CD4-positive, alpha-beta T cell (primary cell): ENCODE data around the gene LRTM1. TPM values are rescaled to one million over a fixed set of nuclear protein-coding genes. Genes with fewer than 3 reads are reported as not detected.

Source experiments
- ATAC-seq: fragments of 200-7000 bp; cut with Tn5 transposase; one replicate; pipeline ENCODE4 v1.10.0; 2022; ENCODE audit warnings: mild to moderate bottlenecking; ENCODE audit not compliant: poor library complexity
- CTCF ChIA-PET: fragments of 350-600 bp; sonication (Branson Sonifier 250); formaldehyde crosslinking; loops from one replicate; lab custom pipeline; 2021; ENCODE audit warnings: antibody characterized with exemption, inconsistent platforms; lab: Charles Lee
- POLR2A ChIA-PET: fragments of 350-600 bp; sonication (Branson Sonifier 250); formaldehyde crosslinking; loops from one replicate; lab custom pipeline; 2021; ENCODE audit warnings: antibody characterized with exemption, inconsistent platforms; lab: Charles Lee
- DNase-seq, 14 experiments: peaks; one replicate each; pipeline ENCODE4 v3.0.0-alpha.2; 2013 to 2020; ENCODE audit warnings: mixed read lengths in 2 of 14
- H3K27ac ChIP-seq, 2 donors: one replicate each; pipeline versions ENCODE4 v1.5.1 to v1.7.0; 2013; ENCODE audit warnings: low read length in 2 of 2, low read depth in 1 of 2, mild to moderate bottlenecking in 1 of 2
- H3K27me3 ChIP-seq, 2 experiments: 1 replicate in 1 of 2; 2 replicates in 1 of 2; pipeline versions ENCODE4 v1.6.1 to v1.7.0; 2013; ENCODE audit warnings: low read length in 2 of 2, control low read depth in 1 of 2, mild to moderate bottlenecking in 1 of 2, moderate library complexity in 1 of 2; ENCODE audit not compliant: insufficient read depth in 2 of 2, control insufficient read depth in 1 of 2
- H3K36me3 ChIP-seq: one replicate; pipeline ENCODE4 v1.6.1; 2013; ENCODE audit warnings: low read length, control low read depth; ENCODE audit not compliant: insufficient read depth
- H3K4me1 ChIP-seq: one replicate; pipeline ENCODE4 v1.6.1; 2013; ENCODE audit warnings: low read length, control low read depth; ENCODE audit not compliant: insufficient read depth
- H3K4me3 ChIP-seq: one replicate; pipeline ENCODE4 v1.5.1; 2013; ENCODE audit warnings: mild to moderate bottlenecking, low read length, moderate library complexity
- H3K9me3 ChIP-seq, 2 experiments: 1 replicate in 1 of 2; 2 replicates in 1 of 2; pipeline versions ENCODE4 v1.6.1 to v1.7.0; 2013; ENCODE audit warnings: low read length in 2 of 2, mild to moderate bottlenecking in 2 of 2, control low read depth in 1 of 2, moderate library complexity in 1 of 2; ENCODE audit not compliant: control insufficient read depth in 1 of 2, insufficient read depth in 1 of 2
- H3K27ac Mint-ChIP-seq: one replicate; pipeline ENCODE4 v1.8.0; 2020; ENCODE audit warnings: mixed read lengths
- H3K27me3 Mint-ChIP-seq: one replicate; pipeline ENCODE4 v1.8.0; 2021; ENCODE audit warnings: mixed read lengths
- H3K36me3 Mint-ChIP-seq: one replicate; pipeline ENCODE4 v1.8.0; 2021; ENCODE audit warnings: low read depth, mixed read lengths
- H3K4me1 Mint-ChIP-seq: one replicate; pipeline ENCODE4 v1.8.0; 2021; ENCODE audit warnings: low read depth, mixed read lengths
- H3K4me3 Mint-ChIP-seq: one replicate; pipeline ENCODE4 v1.8.0; 2020; ENCODE audit warnings: mild to moderate bottlenecking, mixed read lengths
- H3K9me3 Mint-ChIP-seq: one replicate; pipeline ENCODE4 v1.8.0; 2020; ENCODE audit warnings: mixed read lengths
- intact Hi-C, 2 experiments: fragments of 100-400 bp; cut with DNase I in 1 of 2; cut with micrococcal nuclease in 1 of 2; formaldehyde crosslinking; loops; one replicate each; pipeline versions ENCODE4 v1.15.1 to v1.9.0; 2023 to 2025; cut with DNase I, micrococcal nuclease
- total RNA-seq, 174 experiments: library from RNA in 2 of 174; stranded (reverse) in 2 of 174; gene quantifications; one replicate each; pipeline ENCODE4 v1.2.3 and lab custom pipeline; 2021 to 2026
- TF ChIP-seq, protein P1 (sequence below): fragments of 200-600 bp; IDR thresholded peaks from one replicate; pipeline ENCODE4 v1.8.0; 2022; ENCODE audit warnings: antibody characterized with exemption, mild to moderate bottlenecking

The LRTM1 gene
- total RNA-seq, 2 experiments from 2014 or later, result not detected

- H3K4me1 Mint-ChIP-seq, result no peaks in the 10 kb centered on the region
- DNase-seq (no peak), ATAC-seq (no peak)
- H3K4me1 ChIP-seq, result no peaks in the 10 kb centered on the region
- H3K27ac Mint-ChIP-seq, result no peak overlapping the region
- no peaks in the 10 kb centered on the region for H3K27me3 ChIP-seq
- TF ChIP-seq, protein P1, sequence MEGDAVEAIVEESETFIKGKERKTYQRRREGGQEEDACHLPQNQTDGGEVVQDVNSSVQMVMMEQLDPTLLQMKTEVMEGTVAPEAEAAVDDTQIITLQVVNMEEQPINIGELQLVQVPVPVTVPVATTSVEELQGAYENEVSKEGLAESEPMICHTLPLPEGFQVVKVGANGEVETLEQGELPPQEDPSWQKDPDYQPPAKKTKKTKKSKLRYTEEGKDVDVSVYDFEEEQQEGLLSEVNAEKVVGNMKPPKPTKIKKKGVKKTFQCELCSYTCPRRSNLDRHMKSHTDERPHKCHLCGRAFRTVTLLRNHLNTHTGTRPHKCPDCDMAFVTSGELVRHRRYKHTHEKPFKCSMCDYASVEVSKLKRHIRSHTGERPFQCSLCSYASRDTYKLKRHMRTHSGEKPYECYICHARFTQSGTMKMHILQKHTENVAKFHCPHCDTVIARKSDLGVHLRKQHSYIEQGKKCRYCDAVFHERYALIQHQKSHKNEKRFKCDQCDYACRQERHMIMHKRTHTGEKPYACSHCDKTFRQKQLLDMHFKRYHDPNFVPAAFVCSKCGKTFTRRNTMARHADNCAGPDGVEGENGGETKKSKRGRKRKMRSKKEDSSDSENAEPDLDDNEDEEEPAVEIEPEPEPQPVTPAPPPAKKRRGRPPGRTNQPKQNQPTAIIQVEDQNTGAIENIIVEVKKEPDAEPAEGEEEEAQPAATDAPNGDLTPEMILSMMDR, result no peak
- ChIA-PET CTCF (no interaction called here), POLR2A (no interaction called here)
- H3K4me3 Mint-ChIP-seq, result no peak overlapping the region
- no peak overlapping the region for H3K4me3 ChIP-seq
- H3K27ac ChIP-seq, result no peak overlapping the region
- peaks cover 3% of the 10 kb centered on the region for H3K9me3 Mint-ChIP-seq
- H3K9me3 ChIP-seq, result no peaks in the 10 kb centered on the region
- no peaks in the 10 kb centered on the region for H3K36me3 ChIP-seq
- no peaks in the 10 kb centered on the region for H3K27me3 Mint-ChIP-seq
- intact Hi-C loops, result no loop called here
- no peaks in the 10 kb centered on the region for H3K36me3 Mint-ChIP-seq
Measured at GRCh38 chr3:54906763-54907162, 21.1 kb downstream of the LRTM1 start.

- no peaks in the 10 kb centered on the region for H3K9me3 ChIP-seq
- H3K27ac ChIP-seq, result no peak overlapping the region
- H3K4me1 Mint-ChIP-seq, result no peaks in the 10 kb centered on the region
- DNase-seq (no peak), ATAC-seq (no peak)
- no peaks in the 10 kb centered on the region for H3K36me3 ChIP-seq
- no peak overlapping the region for H3K4me3 Mint-ChIP-seq
- TF ChIP-seq, protein P1, result no peak
- ChIA-PET CTCF (no interaction called here), POLR2A (no interaction called here)
- H3K27me3 ChIP-seq, result no peaks in the 10 kb centered on the region
- H3K27me3 Mint-ChIP-seq, result no peaks in the 10 kb centered on the region
- H3K27ac Mint-ChIP-seq, result no peak overlapping the region
- no peaks in the 10 kb centered on the region for H3K9me3 Mint-ChIP-seq
- no peak overlapping the region for H3K4me3 ChIP-seq
- H3K4me1 ChIP-seq, result no peaks in the 10 kb centered on the region
- intact Hi-C loops, result no loop called here
- H3K36me3 Mint-ChIP-seq, result no peaks in the 10 kb centered on the region
Measured at GRCh38 chr3:54905920-54906319, 21.9 kb downstream of the LRTM1 start.

GRCh38 chr3:54905261-54905888 lies 22.5 kb downstream of the LRTM1 start:
- TF ChIP-seq, protein P1, result no peak
- DNase-seq (no peak), ATAC-seq (no peak)
- Mint-ChIP-seq H3K9me3 (no peaks in the 10 kb centered on the region), H3K27ac (no peak overlapping the region), H3K4me1 (no peaks in the 10 kb centered on the region), H3K27me3 (no peaks in the 10 kb centered on the region), H3K4me3 (no peak overlapping the region), H3K36me3 (no peaks in the 10 kb centered on the region)
- Histone ChIP-seq H3K27me3 (no peaks in the 10 kb centered on the region), H3K4me3 (no peak overlapping the region), H3K4me1 (no peaks in the 10 kb centered on the region), H3K27ac (no peak overlapping the region), H3K9me3 (no peaks in the 10 kb centered on the region), H3K36me3 (no peaks in the 10 kb centered on the region)
- intact Hi-C loops, result no loop called here
- ChIA-PET POLR2A (no interaction called here), CTCF (no interaction called here)
